Daoy (cell line): ENCODE data around the gene IFIT3. TPM values are rescaled to one million over a fixed set of nuclear protein-coding genes. Genes with fewer than 3 reads are reported as not detected.
A peak's percentile ranks its signal among the peaks of the same experiment; 100 is the strongest.
"Not testable (repeated sequence)": the region's sequence is repeated elsewhere in the genome, so short reads cannot be mapped to it uniquely, and the experiment has no call there.

Source experiments
- DNase-seq: peaks from one replicate; pipeline ENCODE4 v3.0.0-alpha.2; 2015; ENCODE audit warnings: low read depth
- total RNA-seq: library from RNA; depleted of rRNA; stranded (reverse); fragments of >200 nt; shearing (Covaris generic); gene quantifications from 2 replicates; pipeline ENCODE4 v1.2.3, GENCODE V29; 2014; rRNA removed

The IFIT3 gene
- total RNA-seq = 28.3 and 31.5 TPM in 2 replicates

- peak; percentile 86 for DNase-seq
Measured at GRCh38 chr10:89327803-89328441, at the start of gene IFIT3. IFIT3 (plus strand) TSS chr10:89327997; CDS start chr10:89328074, 77 bp downstream.

- peak; percentile 91 for DNase-seq
Measured at GRCh38 chr10:89278034-89278535, 49.7 kb upstream of the IFIT3 start.

- no peak for DNase-seq
Measured at GRCh38 chr10:89278900-89279392, 48.9 kb upstream of the IFIT3 start.

- DNase-seq = peak; percentile 33
Measured at GRCh38 chr10:89279421-89279869, 48.4 kb upstream of the IFIT3 start.

- no peak for DNase-seq
Measured at GRCh38 chr10:89280508-89280907, 47.3 kb upstream of the IFIT3 start.

GRCh38 chr10:89281606-89282395, 46.0 kb upstream of the IFIT3 start:
- no peak for DNase-seq

GRCh38 chr10:89283025-89283935, 44.5 kb upstream of the IFIT3 start:
- DNase-seq = no peak

- peak; percentile 50 for DNase-seq
Measured at GRCh38 chr10:89283936-89284475, 43.8 kb upstream of the IFIT3 start.

GRCh38 chr10:89284711-89285110, 43.1 kb upstream of the IFIT3 start:
- DNase-seq = not testable (repeated sequence)

- not testable (repeated sequence) for DNase-seq
Measured at GRCh38 chr10:89285303-89285702, 42.5 kb upstream of the IFIT3 start.

- no peak for DNase-seq
Measured at GRCh38 chr10:89294721-89295239, 33.0 kb upstream of the IFIT3 start.

- DNase-seq = no peak
Measured at GRCh38 chr10:89295597-89295996, 32.2 kb upstream of the IFIT3 start.

GRCh38 chr10:89296220-89296648, 31.6 kb upstream of the IFIT3 start:
- no peak for DNase-seq

GRCh38 chr10:89297356-89297755, 30.4 kb upstream of the IFIT3 start:
- no peak for DNase-seq

- no peak for DNase-seq
Measured at GRCh38 chr10:89297791-89298190, 30.0 kb upstream of the IFIT3 start.

GRCh38 chr10:89299031-89299430, 28.8 kb upstream of the IFIT3 start:
- DNase-seq = no peak

- DNase-seq = peak; percentile 4
Measured at GRCh38 chr10:89301232-89301631, 26.6 kb upstream of the IFIT3 start.

- peak; percentile 54 for DNase-seq
Measured at GRCh38 chr10:89301721-89302445, 25.9 kb upstream of the IFIT3 start, which contains the start of gene IFIT2. IFIT2 (plus strand) TSS chr10:89302046; CDS start chr10:89302124, 78 bp downstream.

GRCh38 chr10:89302625-89303024, 25.2 kb upstream of the IFIT3 start:
- DNase-seq = peak; percentile 7

- no peak for DNase-seq
Measured at GRCh38 chr10:89303161-89303560, 24.6 kb upstream of the IFIT3 start.
